Keratinocyte (primary cell): Measurements from ENCODE around the gene RAMP1. TPM values are rescaled to one million over a fixed set of nuclear protein-coding genes. Genes with fewer than 3 reads are reported as not detected.

Experiments used
- DNase-seq: peaks from one replicate; pipeline ENCODE4 v3.0.0-alpha.2; 2011; ENCODE audit warnings: low read depth, missing footprints, low spot score
- FAIRE-seq: peaks from 2 replicates; lab custom pipeline; 2011; peaks lifted over from hg19 to GRCh38; lab: Jason Lieb, UNC
- H2AFZ ChIP-seq: 2 replicates; pipeline ENCODE4 v1.6.0; 2012; ENCODE audit warnings: low read length, control low read depth, inconsistent platforms; ENCODE audit not compliant: control insufficient read depth
- H3K27ac ChIP-seq: 2 replicates; pipeline ENCODE4 v1.5.1; 2011; ENCODE audit warnings: low read length; ENCODE audit not compliant: control insufficient read depth, insufficient read depth
- H3K27me3 ChIP-seq: 3 replicates; pipeline ENCODE4 v1.6.0; 2011; ENCODE audit warnings: low read length; ENCODE audit not compliant: control insufficient read depth, insufficient read depth; ENCODE audit errors: extremely low read depth
- H3K36me3 ChIP-seq, 2 experiments: 2 replicates in 1 of 2; 3 replicates in 1 of 2; pipeline ENCODE4 v1.5.1; 2011; ENCODE audit warnings: low read length in 2 of 2, mild to moderate bottlenecking in 1 of 2; ENCODE audit not compliant: control insufficient read depth in 2 of 2, insufficient read depth in 2 of 2; ENCODE audit errors: extremely low read depth in 1 of 2
- H3K4me1 ChIP-seq: 3 replicates; pipeline ENCODE4 v1.5.1; 2011; ENCODE audit warnings: low read length; ENCODE audit not compliant: control insufficient read depth, insufficient read depth; ENCODE audit errors: extremely low read depth
- H3K4me2 ChIP-seq: 3 replicates; pipeline ENCODE4 v1.6.0; 2011; ENCODE audit warnings: low read depth, low read length; ENCODE audit not compliant: control insufficient read depth, insufficient read depth; ENCODE audit errors: extremely low read depth
- H3K4me3 ChIP-seq, 3 experiments: fragments of 200-600 bp in 1 of 3; sonication (generic) in 1 of 3; 2 replicates in 2 of 3; 3 replicates in 1 of 3; pipeline ENCODE4 v1.5.1; 2011 to 2016; ENCODE audit warnings: low read length in 3 of 3, mild to moderate bottlenecking in 3 of 3, control low read depth in 2 of 3, inconsistent platforms in 1 of 3, low read depth in 1 of 3, mixed read lengths in 1 of 3, mixed run types in 1 of 3, moderate library complexity in 1 of 3; ENCODE audit not compliant: control insufficient read depth in 2 of 3, insufficient read depth in 2 of 3; ENCODE audit errors: extremely low read depth in 1 of 3
- H3K79me2 ChIP-seq: 2 replicates; pipeline ENCODE4 v1.6.0; 2012; ENCODE audit warnings: low read length; ENCODE audit not compliant: control insufficient read depth, insufficient read depth
- H3K9ac ChIP-seq: 3 replicates; pipeline ENCODE4 v1.6.0; 2011; ENCODE audit warnings: low read length; ENCODE audit not compliant: control insufficient read depth, insufficient read depth; ENCODE audit errors: extremely low read depth
- H3K9me1 ChIP-seq: 3 replicates; pipeline ENCODE4 v1.6.0; 2011; ENCODE audit warnings: low read length; ENCODE audit not compliant: control insufficient read depth, insufficient read depth; ENCODE audit errors: extremely low read depth
- H3K9me3 ChIP-seq: 2 replicates; pipeline ENCODE4 v1.5.1; 2012; ENCODE audit warnings: low read depth, low read length; ENCODE audit not compliant: control insufficient read depth
- H4K20me1 ChIP-seq: 3 replicates; pipeline ENCODE4 v1.6.0; 2011; ENCODE audit warnings: low read length; ENCODE audit not compliant: control insufficient read depth, insufficient read depth; ENCODE audit errors: extremely low read depth
- CTCF ChIP-seq, 3 experiments: IDR thresholded peaks in 1 of 3; conservative IDR thresholded peaks in 1 of 3; optimal IDR thresholded peaks in 1 of 3; 2 replicates in 2 of 3; 3 replicates in 1 of 3; pipeline versions ENCODE3 to v1.5.1; 2011; ENCODE audit warnings: low read length in 3 of 3, mild to moderate bottlenecking in 3 of 3, moderate library complexity in 2 of 3, control low read depth in 1 of 3, inconsistent platforms in 1 of 3; ENCODE audit not compliant: insufficient read depth in 2 of 3; ENCODE audit errors: extremely low read depth in 1 of 3
- EZH2 ChIP-seq: IDR thresholded peaks from one replicate; pipeline ENCODE4 v1.6.1; 2012; ENCODE audit warnings: inconsistent platforms, mild to moderate bottlenecking, low read length, moderate library complexity
- dilution Hi-C: fragments of 300-500 bp; cut with MboI; formaldehyde crosslinking; loops from one replicate; pipeline ENCODE4 v1.7.0; 2020; ENCODE audit warnings: low sequenced_read_pairs; ENCODE audit not compliant: extremely low pct_ligation_motif_present
- polyA minus RNA-seq, 3 experiments: library from RNA; depleted of rRNA, polyadenylated mRNA; stranded (reverse); fragments of >200 nt; gene quantifications; 1 replicate in 1 of 3; 2 replicates in 1 of 3; 3 replicates in 1 of 3; pipeline ENCODE4 v1.2.3, GENCODE V29; 2011
- polyA plus RNA-seq, 5 experiments: library from polyadenylated mRNA; depleted of rRNA in 3 of 5; stranded (reverse) in 3 of 5; stranded (forward) in 1 of 5; unstranded in 1 of 5; fragments of >200 nt; gene quantifications; 1 replicate in 1 of 5; 2 replicates in 3 of 5; 3 replicates in 1 of 5; pipeline versions ENCODE4 v1.2.1 to v1.2.3, GENCODE V29; 2011 to 2012; ENCODE audit warnings: missing spikeins in 2 of 5, low read depth in 1 of 5, low replicate concordance in 1 of 5

Gene RAMP1
- polyA plus RNA-seq, result 0.37 to 2.0 TPM (median 0.69 TPM) in 3 replicates
- polyA plus RNA-seq (2011; ENCODE audit: low read depth), result not detected
- polyA plus RNA-seq (2011; cell fraction: cytosol; rRNA removed), result 0.23 and 1.3 TPM in 2 replicates
- polyA plus RNA-seq (2011; cell fraction: nucleus; rRNA removed), result 0.18 and 0.45 TPM in 2 replicates
- 0.64 and 0.83 TPM in 2 replicates for polyA plus RNA-seq (2012; ENCODE audit: low replicate concordance)
- polyA minus RNA-seq, result not detected in 3 replicates
- polyA minus RNA-seq (2011; cell fraction: cytosol; rRNA and poly(A)+ RNA removed), result 3.5 TPM
- polyA minus RNA-seq (2011; cell fraction: nucleus; rRNA and poly(A)+ RNA removed), result 0.78 TPM in 1 of 2 replicates, not detected in the other

- peak within 1 kb of the TSS; percentile 10 for H3K9ac ChIP-seq
- H3K9me3 ChIP-seq, result no peaks in the 10 kb centered on the region
- H3K27ac ChIP-seq, result no peak within 1 kb of the TSS
- no peaks in the 10 kb centered on the region for H3K36me3 ChIP-seq
- peaks cover 3% of the 10 kb centered on the region for H3K27me3 ChIP-seq
- peak within 1 kb of the TSS; percentile 15 to 48 (median 32) for H3K4me3 ChIP-seq
- no peaks in the 10 kb centered on the region for H3K79me2 ChIP-seq
- peak; percentile 71 for FAIRE-seq
- dilution Hi-C loops, result no loop called here
- peaks cover 19% of the 10 kb centered on the region for H3K4me1 ChIP-seq
- H3K9me1 ChIP-seq, result no peaks in the 10 kb centered on the region
- peak within 1 kb of the TSS; percentile 25 for H2AFZ ChIP-seq
- H3K4me2 ChIP-seq, result peak within 1 kb of the TSS; percentile 81
- TF ChIP-seq CTCF (optimal IDR thresholded peaks at IDR 0.05 in 1 of 3, IDR thresholded peaks at IDR 0.05 in 1 of 3, conservative IDR thresholded peaks at IDR 0.05 in 1 of 3; ENCODE audit: extremely low read depth in 1 of 3, insufficient read depth in 2 of 3, low read length in 3 of 3) (no peak), EZH2 (peak; percentile 39)
- H4K20me1 ChIP-seq, result no peaks in the 10 kb centered on the region
- DNase-seq, result no peak
Observed at GRCh38 chr2:237859533-237860272, at the start of gene RAMP1. Gene RAMP1 (plus strand): TSS chr2:237859623. CDS start chr2:237859676, 53 bp downstream.

GRCh38 chr2:237815637-237816036 is 43.8 kb upstream of the RAMP1 start:
- H3K4me1 ChIP-seq, result peaks cover 5% of the 10 kb centered on the region
- no peak overlapping the region for H3K27ac ChIP-seq
- H3K9me1 ChIP-seq, result no peaks in the 10 kb centered on the region
- dilution Hi-C loops, result no loop called here
- no peak overlapping the region for H2AFZ ChIP-seq
- no peaks in the 10 kb centered on the region for H3K79me2 ChIP-seq
- no peak for DNase-seq
- no peak overlapping the region for H3K9ac ChIP-seq
- H3K4me2 ChIP-seq, result no peak overlapping the region
- no peaks in the 10 kb centered on the region for H3K36me3 ChIP-seq
- no peaks in the 10 kb centered on the region for H4K20me1 ChIP-seq
- H3K27me3 ChIP-seq, result peaks cover 13% of the 10 kb centered on the region
- no peak overlapping the region for H3K4me3 ChIP-seq
- TF ChIP-seq CTCF (optimal IDR thresholded peaks at IDR 0.05 in 1 of 3, IDR thresholded peaks at IDR 0.05 in 1 of 3, conservative IDR thresholded peaks at IDR 0.05 in 1 of 3; ENCODE audit: extremely low read depth in 1 of 3, insufficient read depth in 2 of 3, low read length in 3 of 3) (no peak), EZH2 (no peak)
- no peaks in the 10 kb centered on the region for H3K9me3 ChIP-seq
- no peak for FAIRE-seq
